Ovary (tissue), 3 donors: ENCODE data around the gene OR10G3.

ENCODE experiments used
- CTCF ChIP-seq, 3 donors: fragments of 450-650 bp in 2 of 3; fragments of 200-600 bp in 1 of 3; IDR thresholded peaks; one replicate each; pipeline versions ENCODE4 v1.5.1 to v1.8.0; 2016 to 2022; ENCODE audit warnings: antibody characterized with exemption in 3 of 3, mild to moderate bottlenecking in 1 of 3
- EP300 ChIP-seq: sonication (generic); formaldehyde crosslinking; IDR thresholded peaks from one replicate; pipeline ENCODE4 v1.6.1; 2017; ENCODE audit warnings: antibody characterized with exemption
- donor health status: DM: no; HTN: no; CAD: no.

- no peak for TF ChIP-seq CTCF (IDR thresholded peaks at IDR 0.05)
- TF ChIP-seq EP300: no peak
Observed at GRCh38 chr14:21543963-21544362, 35.9 kb downstream of the OR10G3 start.
